ENCODE measurements around the gene ONECUT3. TPM values are rescaled to one million over a fixed set of nuclear protein-coding genes. Genes with fewer than 3 reads are reported as not detected.

The ONECUT3 gene
- total and polyA plus RNA-seq, 2 of the 4 experiments (the other 2 are of a cell fraction) = not detected

GRCh38 chr19:1717970-1718264 is 35.4 kb upstream of the ONECUT3 start:
- intact Hi-C loops (cut with micrococcal nuclease) (no loop called here), in situ Hi-C loops (cut with MboI; ENCODE audit: low sequenced_read_pairs) (no loop called here), dilution Hi-C loops (cut with HindIII; ENCODE audit: low sequenced_read_pairs, unreplicated experiment) (no loop called here)
- DNase-seq (no peak), ATAC-seq (ENCODE audit: low read depth) (no peak)
- H3K9me1 ChIP-seq (ENCODE audit: insufficient read depth, low read length) = no peaks in the 10 kb centered on the region
- WGBS, 2 experiments (ENCODE audit: extremely low coverage in 2 of 2, insufficient read length in 1 of 2) = 58% methylated on average over 1 of the region's 2 CpGs; no CpG with 5 or more reads in 1 of the 2 experiments
- H3K23ac ChIP-seq (ENCODE audit: low read depth, low read length) = no peak overlapping the region
- no peak overlapping the region for H3K4me3 ChIP-seq (ENCODE audit: insufficient read depth, low read depth, low read length)
- no peak overlapping the region for H2AFZ ChIP-seq (replicated peaks; ENCODE audit: low read length, poor library complexity)
- H2BK15ac ChIP-seq (ENCODE audit: low read depth, low read length) = no peak overlapping the region
- no peak overlapping the region for H3K9ac ChIP-seq (ENCODE audit: low read depth, low read length)
- H3K4me2 ChIP-seq (ENCODE audit: low read depth, low read length) = no peak overlapping the region
- TF ChIP-seq RCOR1 (IDR thresholded peaks at IDR 0.05; ENCODE audit: insufficient replicate concordance, low read length) (no peak), FOS (IDR thresholded peaks at IDR 0.05; ENCODE audit: low read depth, low read length) (no peak), RAD21 (IDR thresholded peaks at IDR 0.05; ENCODE audit: low read length) (no peak), SMC3 (IDR thresholded peaks at IDR 0.05; ENCODE audit: low read depth, low read length) (no peak)
- TF ChIP-seq, protein P1, sequence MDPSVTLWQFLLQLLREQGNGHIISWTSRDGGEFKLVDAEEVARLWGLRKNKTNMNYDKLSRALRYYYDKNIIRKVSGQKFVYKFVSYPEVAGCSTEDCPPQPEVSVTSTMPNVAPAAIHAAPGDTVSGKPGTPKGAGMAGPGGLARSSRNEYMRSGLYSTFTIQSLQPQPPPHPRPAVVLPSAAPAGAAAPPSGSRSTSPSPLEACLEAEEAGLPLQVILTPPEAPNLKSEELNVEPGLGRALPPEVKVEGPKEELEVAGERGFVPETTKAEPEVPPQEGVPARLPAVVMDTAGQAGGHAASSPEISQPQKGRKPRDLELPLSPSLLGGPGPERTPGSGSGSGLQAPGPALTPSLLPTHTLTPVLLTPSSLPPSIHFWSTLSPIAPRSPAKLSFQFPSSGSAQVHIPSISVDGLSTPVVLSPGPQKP (IDR thresholded peaks at IDR 0.05; ENCODE audit: borderline replicate concordance, low read depth, low read length) = no peak
- no peak overlapping the region for H3K4ac ChIP-seq (ENCODE audit: low read depth, low read length)
- H3K4me1 ChIP-seq (ENCODE audit: control insufficient read depth, insufficient read depth, low read length) = no peaks in the 10 kb centered on the region
- H3K79me1 ChIP-seq (ENCODE audit: low read depth in 1 of 2, low read length in 2 of 2) = no peaks in the 10 kb centered on the region
- no peaks in the 10 kb centered on the region for H3K36me3 ChIP-seq (ENCODE audit: control insufficient read depth, insufficient read depth, low read length)
- H2BK20ac ChIP-seq (ENCODE audit: low read depth, low read length) = no peak overlapping the region
- no peak overlapping the region for H4K8ac ChIP-seq (ENCODE audit: low read depth in 2 of 2, low read length in 2 of 2)
- no peak overlapping the region for H3K18ac ChIP-seq (ENCODE audit: low read depth, low read length)
- peaks cover 4% of the 10 kb centered on the region; the same call in 1 of the 2 replicates for H3K9me3 ChIP-seq (ENCODE audit: control insufficient read depth, insufficient read depth, low read length)
- no peak overlapping the region for H4K5ac ChIP-seq (ENCODE audit: low read depth, low read length)
- no peak overlapping the region for H2BK5ac ChIP-seq (ENCODE audit: low read depth, low read length, poor library complexity, severe bottlenecking)
- CTCF ChIA-PET = no interaction called here
- POLR2A ChIA-PET (ENCODE audit: unreplicated experiment) = no interaction called here
- no peak overlapping the region for H2AK9ac ChIP-seq (replicated peaks; ENCODE audit: low read depth, low read length, poor library complexity)
- no peak overlapping the region for H3K56ac ChIP-seq (ENCODE audit: extremely low read depth, insufficient read depth, low read length)
- H4K91ac ChIP-seq (ENCODE audit: insufficient read depth, low read depth, low read length) = no peak overlapping the region
- H4K20me1 ChIP-seq (ENCODE audit: insufficient read depth, low read length) = no peaks in the 10 kb centered on the region
- H2AK5ac ChIP-seq (ENCODE audit: low read depth, low read length) = no peak overlapping the region
- H3K27ac ChIP-seq (ENCODE audit: insufficient read depth, low read length) = no peak overlapping the region
- BruUV-seq (replicated peaks) = no TSS peak
- peaks cover 54% of the 10 kb centered on the region for H3K27me3 ChIP-seq (ENCODE audit: control insufficient read depth, insufficient read depth, low read length)
- H2BK120ac ChIP-seq (ENCODE audit: low read depth, low read length) = no peak overlapping the region
- no peak overlapping the region for H3K14ac ChIP-seq (replicated peaks; ENCODE audit: low read depth, low read length)
